ENCODE results near the gene PIK3R6.

GRCh38 chr17:8821446-8822105, 45.9 kb downstream of the PIK3R6 start:
- TF ChIP-seq CTBP1 (IDR thresholded peaks at IDR 0.05; ENCODE audit: borderline replicate concordance) (no peak), FOXA1 (IDR thresholded peaks at IDR 0.05) (no peak), SUZ12 (IDR thresholded peaks at IDR 0.05) (no peak), PKNOX1 (IDR thresholded peaks at IDR 0.05) (no peak), FOXM1 (IDR thresholded peaks at IDR 0.05; ENCODE audit: borderline replicate concordance) (no peak), SP1 (IDR thresholded peaks at IDR 0.05) (no peak), ZNF384 (IDR thresholded peaks at IDR 0.05) (no peak), LEF1 (IDR thresholded peaks at IDR 0.05; ENCODE audit: borderline replicate concordance) (no peak)

Data from HEK293T (cell line).